Left cardiac atrium (tissue), 4 donors: ENCODE data around the gene ELOVL1. TPM values are rescaled to one million over a fixed set of nuclear protein-coding genes. Genes with fewer than 3 reads are reported as not detected.
"Not testable (repeated sequence)": the region's sequence is repeated elsewhere in the genome, so short reads cannot be mapped to it uniquely, and the experiment has no call there.

Source experiments
- ATAC-seq, 2 donors: fragments of 200-7000 bp; cut with Tn5 transposase; one replicate each; pipeline ENCODE4 v1.9.1; 2020; ENCODE audit warnings: mild to moderate bottlenecking in 2 of 2, moderate library complexity in 2 of 2
- DNase-seq: peaks from one replicate; pipeline ENCODE4 v3.0.0-alpha.2; 2020
- intact Hi-C, 2 donors: fragments of 100-400 bp; cut with DNase I; formaldehyde crosslinking; loops; one replicate each; pipeline versions ENCODE4 v1.14.1 to v1.15.1; 2022 to 2023
- total RNA-seq, 2 donors: library from RNA; stranded (reverse); fragmentation: NEBNext Ultra II Directional; extraction: Animal tissue kit (Norgen Biotek cat#: 25700); gene quantifications; one replicate each; pipeline ENCODE4 v1.2.1, GENCODE V29; 2021
- donor health status: DM: no; HTN: yes; CAD: no.
- donor health status: DM: no; HTN: yes; CAD: no; lungs with severe emphysema.
- donor health status: DM: yes; HTN: yes; CAD: no.
- donor health status: Dilated cardiomyopathy.

Gene ELOVL1
- total RNA-seq, 2 donors from 2014 or later, result 35.9 to 49.4 TPM

- intact Hi-C loops, result loop anchor here in 1 of 2 donors (10.0 kb wide), 1 partner anchor 152 kb away; no protein-coding TSS in a partner anchor
- DNase-seq (no peak), ATAC-seq (no peak)
These were observed 18.9 kb upstream of the ELOVL1 start for GRCh38 chr1:43386676-43387075.

GRCh38 chr1:43383449-43383848, 15.6 kb upstream of the ELOVL1 start:
- intact Hi-C loops, result loop anchor here (2.0 to 10.0 kb wide), 2 partner anchors 145 to 149 kb away; no protein-coding TSS in a partner anchor
- peak in 1 of 2 donors; percentile 28 for ATAC-seq
- no peak for DNase-seq

GRCh38 chr1:43382027-43382779, 14.4 kb upstream of the ELOVL1 start:
- intact Hi-C loops, result loop anchor here (2.0 to 10.0 kb wide), 2 partner anchors 143 to 147 kb away; no protein-coding TSS in a partner anchor
- peak; percentile 54 to 85 for ATAC-seq
- DNase-seq, result no peak

GRCh38 chr1:43381612-43382011, 13.8 kb upstream of the ELOVL1 start:
- intact Hi-C loops, result loop anchor here (2.0 to 10.0 kb wide), 2 partner anchors 143 to 147 kb away; no protein-coding TSS in a partner anchor
- peak in 1 of 2 donors; percentile 58 for ATAC-seq
- no peak for DNase-seq

GRCh38 chr1:43379476-43379875, 11.7 kb upstream of the ELOVL1 start:
- ATAC-seq (no peak), DNase-seq (no peak)
- intact Hi-C loops, result no loop called here

GRCh38 chr1:43377831-43378230, 10.0 kb upstream of the ELOVL1 start:
- intact Hi-C loops, result no loop called here
- no peak for DNase-seq
- no peak for ATAC-seq

- intact Hi-C loops, result no loop called here
- ATAC-seq (no peak), DNase-seq (no peak)
These were observed 9.0 kb upstream of the ELOVL1 start for GRCh38 chr1:43376723-43377235.

- DNase-seq (no peak), ATAC-seq (peak; percentile 53 to 60)
- intact Hi-C loops, result no loop called here
These were observed 5.5 kb upstream of the ELOVL1 start for GRCh38 chr1:43373066-43373940.

- intact Hi-C loops, result no loop called here
- DNase-seq (no peak), ATAC-seq (no peak)
These were observed 4.4 kb upstream of the ELOVL1 start for GRCh38 chr1:43372172-43372571.

- intact Hi-C loops, result no loop called here
- ATAC-seq (no peak), DNase-seq (no peak)
These were observed 2.8 kb upstream of the ELOVL1 start for GRCh38 chr1:43370564-43370963.

- ATAC-seq, DNase-seq, intact Hi-C loops: not testable (repeated sequence)
These were observed 2.0 kb upstream of the ELOVL1 start for GRCh38 chr1:43369779-43370178.

- ATAC-seq, result no peak
- intact Hi-C loops, result no loop called here
These were observed 822 bp upstream of the ELOVL1 start for GRCh38 chr1:43368646-43369020.

GRCh38 chr1:43367026-43367903, 546 bp downstream of the ELOVL1 start:
- ATAC-seq (peak; percentile 69 to 83), DNase-seq (peak; percentile 63)
- intact Hi-C loops, result no loop called here

More at GRCh38 chr1:43368646-43369020, 822 bp upstream of the ELOVL1 start:
- DNase-seq, result no peak

- DNase-seq (no peak), ATAC-seq (no peak)
- intact Hi-C loops, result no loop called here
These were observed 1.2 kb downstream of the ELOVL1 start for GRCh38 chr1:43366601-43367025.

- intact Hi-C loops, result no loop called here
- DNase-seq, result no peak
- no peak for ATAC-seq
These were observed 1.6 kb downstream of the ELOVL1 start for GRCh38 chr1:43366179-43366578.

GRCh38 chr1:43365678-43366077, 2.1 kb downstream of the ELOVL1 start:
- no peak for ATAC-seq
- intact Hi-C loops, result no loop called here
- no peak for DNase-seq

GRCh38 chr1:43363935-43364525, 3.8 kb downstream of the ELOVL1 start:
- no peak for DNase-seq
- no peak for ATAC-seq
- intact Hi-C loops, result no loop called here

GRCh38 chr1:43363283-43363934, 4.4 kb downstream of the ELOVL1 start:
- ATAC-seq (no peak), DNase-seq (no peak)
- intact Hi-C loops, result no loop called here
